ENCODE results near the gene RGPD6.
"Not testable (repeated sequence)": the region's sequence is repeated elsewhere in the genome, so short reads cannot be mapped to it uniquely, and the experiment has no call there.

Gene RGPD6

DNA sequence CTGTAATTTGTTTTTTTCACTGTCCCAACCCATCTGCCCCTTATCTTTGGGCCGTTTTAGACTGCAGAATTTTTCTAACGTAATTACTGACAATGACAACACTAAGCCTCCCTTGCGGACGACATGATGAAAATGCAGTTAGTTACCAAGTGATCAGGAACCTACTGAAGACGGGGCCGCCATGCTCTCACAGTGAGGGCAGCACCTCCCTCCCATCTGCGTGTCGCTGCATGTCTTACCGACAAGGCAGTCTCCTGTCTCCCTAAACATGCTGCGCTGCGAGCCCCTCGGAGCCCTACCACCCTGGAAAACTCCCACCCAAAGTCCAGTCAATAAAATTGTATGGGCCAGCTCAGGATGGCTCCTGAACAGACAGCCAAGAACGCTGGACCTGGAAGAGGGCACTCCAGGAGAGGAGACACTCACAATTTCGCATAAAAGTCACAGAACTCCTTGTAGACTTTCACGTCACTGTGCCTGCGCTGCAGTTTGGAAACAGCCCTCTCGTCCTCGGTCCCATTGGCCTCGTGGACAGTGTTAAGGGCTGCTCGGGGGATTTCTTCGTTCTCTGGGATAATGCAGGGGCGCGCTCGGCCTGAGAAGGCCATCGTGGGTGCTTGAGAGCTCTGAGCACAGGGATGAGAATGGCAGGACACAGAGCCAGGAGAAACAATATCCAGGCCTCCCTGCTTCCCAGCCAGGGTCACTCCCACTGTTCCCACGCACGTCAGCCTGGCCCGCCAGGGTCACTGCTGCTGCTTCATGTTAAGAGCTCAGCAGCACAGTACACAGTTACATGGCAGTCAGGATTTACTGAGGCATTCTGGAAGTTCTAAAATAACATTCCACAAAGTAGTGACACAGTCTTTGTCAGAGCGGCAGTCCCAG is 104.6 kb downstream of the RGPD6 start, which contains the start of gene LIMS4:
TSS of gene LIMS4 (minus strand) at position 646 of the 888 bp plus-strand sequence. CDS start at position 608, 38 bp downstream.
- not testable (repeated sequence) for DNase-seq (ENCODE audit: low read depth, low spot score); H3K4me3 ChIP-seq; H3K36me3 ChIP-seq (ENCODE audit: insufficient read depth, low read length); H3K27ac ChIP-seq; H3K9ac ChIP-seq (ENCODE audit: insufficient read length); H3K9me3 ChIP-seq (ENCODE audit: low read depth, low read length)

DNA sequence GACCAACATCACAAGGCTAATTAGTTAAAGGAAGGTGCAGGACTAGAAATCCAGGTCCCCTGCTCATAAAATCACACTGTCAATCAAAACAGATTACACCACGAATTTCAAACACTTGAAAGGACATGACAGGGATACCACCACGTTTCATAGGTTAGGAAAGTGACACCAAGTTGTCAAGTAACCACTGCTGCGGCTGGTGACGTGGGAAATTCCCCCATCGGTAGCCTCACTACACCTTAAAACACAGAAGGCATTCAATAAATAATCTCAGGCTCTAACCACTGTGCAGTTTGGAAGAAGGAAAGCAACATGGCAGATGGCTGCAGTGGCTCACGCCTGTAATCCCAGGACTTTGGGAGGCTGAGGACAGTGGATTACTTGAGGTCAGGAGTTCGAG is 108.1 kb downstream of the RGPD6 start:
- not testable (repeated sequence) for H3K9me3 ChIP-seq (ENCODE audit: low read depth, low read length); H3K36me3 ChIP-seq (ENCODE audit: insufficient read depth, low read length); H3K4me3 ChIP-seq; H3K27ac ChIP-seq; H3K9ac ChIP-seq (ENCODE audit: insufficient read length); DNase-seq (ENCODE audit: low read depth, low spot score)

DNA sequence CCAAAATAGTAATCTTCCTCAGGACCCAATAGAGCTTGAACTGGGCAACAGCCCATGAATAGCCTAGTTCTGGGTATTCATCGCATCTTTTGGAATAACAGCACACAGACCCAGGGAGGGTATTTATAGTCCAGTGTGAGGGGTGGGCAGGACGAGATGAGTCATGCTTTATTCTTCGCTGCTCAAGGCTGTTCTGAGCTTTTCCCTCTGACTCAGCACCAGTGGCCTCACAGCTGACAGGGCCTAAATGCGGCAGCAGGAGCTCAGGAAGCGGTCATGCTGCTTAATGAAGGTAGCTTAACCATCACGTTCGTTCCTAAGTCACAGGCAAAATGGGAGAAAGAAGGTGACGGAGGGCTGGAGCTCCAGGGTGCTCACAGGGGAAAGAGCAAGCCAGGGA is 111.7 kb downstream of the RGPD6 start:
- DNase-seq (ENCODE audit: low read depth, low spot score); H3K27ac ChIP-seq; H3K9ac ChIP-seq (ENCODE audit: insufficient read length): not testable (repeated sequence)

More for the DNA sequence above, 111.7 kb downstream of the RGPD6 start:
- H3K4me3 ChIP-seq; H3K36me3 ChIP-seq (ENCODE audit: insufficient read depth, low read length); H3K9me3 ChIP-seq (ENCODE audit: low read depth, low read length): not testable (repeated sequence)
